ENCODE measurements around the gene SMIM45.

Gene SMIM45

DNA sequence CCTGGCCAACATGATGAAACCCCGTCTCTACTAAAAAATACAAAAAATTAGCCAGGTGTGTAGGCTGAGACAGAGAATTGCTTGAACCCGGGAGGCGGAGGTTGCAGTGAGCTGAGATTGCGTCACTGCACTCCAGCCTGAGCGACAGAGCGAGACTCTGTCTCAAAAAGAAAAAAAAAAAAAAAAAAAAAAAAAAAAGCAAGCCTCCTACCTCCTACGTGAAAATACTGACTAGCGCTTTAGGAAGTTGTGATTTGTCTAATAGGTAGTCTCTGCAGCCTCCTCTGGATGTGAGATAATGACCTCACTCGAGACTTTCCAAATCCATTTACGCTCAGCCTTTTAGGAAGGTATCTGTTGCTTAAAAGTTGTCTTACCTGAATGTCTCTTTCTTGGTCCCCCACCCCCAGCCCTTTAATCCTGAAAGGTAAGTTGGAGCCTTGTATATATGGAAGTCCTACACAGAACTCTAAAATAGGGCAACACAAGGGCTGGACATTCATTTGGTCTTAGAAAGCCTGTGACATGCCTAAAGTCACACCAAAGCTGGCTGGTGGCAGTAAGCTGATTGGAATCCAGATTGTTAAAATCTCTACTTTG lies 22.8 kb downstream of the SMIM45 start:
- DNase-seq: no peak

DNA sequence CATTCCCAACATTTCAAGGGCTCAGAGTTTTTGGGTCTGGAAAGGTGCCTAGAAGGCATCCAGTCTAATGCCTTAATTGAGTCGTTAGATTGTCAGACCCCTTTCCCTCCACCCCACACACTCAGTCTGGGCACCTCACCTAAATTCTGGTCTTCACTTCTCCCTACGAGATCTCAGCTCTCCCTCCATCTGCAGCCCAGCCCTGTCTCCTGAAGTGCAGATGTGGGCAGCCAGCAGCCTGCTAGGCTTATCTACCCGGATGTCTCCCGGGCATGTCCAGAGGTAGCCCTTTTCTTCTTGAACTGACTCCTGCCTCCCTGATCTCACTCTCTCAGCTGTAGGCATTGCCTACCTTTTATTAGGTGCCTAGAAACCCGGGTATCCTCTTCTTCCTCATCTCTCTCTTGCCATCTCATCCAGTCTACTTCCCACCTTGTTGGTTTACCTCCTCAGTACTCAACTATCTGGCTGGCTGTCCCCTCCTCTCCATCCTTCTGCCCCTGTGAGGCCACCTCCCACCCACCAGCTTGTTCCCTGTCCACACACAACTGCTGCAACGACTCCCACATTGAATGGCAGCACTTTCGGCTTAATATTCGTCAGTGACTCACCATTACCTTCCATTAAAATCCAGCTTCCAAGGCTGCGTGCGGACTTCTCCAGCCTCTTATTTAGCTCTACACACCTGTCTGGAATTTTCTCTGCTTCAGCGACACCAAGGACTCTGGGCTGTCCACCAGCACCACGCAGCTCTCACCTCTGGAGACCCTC lies 23.5 kb downstream of the SMIM45 start:
- DNase-seq: no peak

DNA sequence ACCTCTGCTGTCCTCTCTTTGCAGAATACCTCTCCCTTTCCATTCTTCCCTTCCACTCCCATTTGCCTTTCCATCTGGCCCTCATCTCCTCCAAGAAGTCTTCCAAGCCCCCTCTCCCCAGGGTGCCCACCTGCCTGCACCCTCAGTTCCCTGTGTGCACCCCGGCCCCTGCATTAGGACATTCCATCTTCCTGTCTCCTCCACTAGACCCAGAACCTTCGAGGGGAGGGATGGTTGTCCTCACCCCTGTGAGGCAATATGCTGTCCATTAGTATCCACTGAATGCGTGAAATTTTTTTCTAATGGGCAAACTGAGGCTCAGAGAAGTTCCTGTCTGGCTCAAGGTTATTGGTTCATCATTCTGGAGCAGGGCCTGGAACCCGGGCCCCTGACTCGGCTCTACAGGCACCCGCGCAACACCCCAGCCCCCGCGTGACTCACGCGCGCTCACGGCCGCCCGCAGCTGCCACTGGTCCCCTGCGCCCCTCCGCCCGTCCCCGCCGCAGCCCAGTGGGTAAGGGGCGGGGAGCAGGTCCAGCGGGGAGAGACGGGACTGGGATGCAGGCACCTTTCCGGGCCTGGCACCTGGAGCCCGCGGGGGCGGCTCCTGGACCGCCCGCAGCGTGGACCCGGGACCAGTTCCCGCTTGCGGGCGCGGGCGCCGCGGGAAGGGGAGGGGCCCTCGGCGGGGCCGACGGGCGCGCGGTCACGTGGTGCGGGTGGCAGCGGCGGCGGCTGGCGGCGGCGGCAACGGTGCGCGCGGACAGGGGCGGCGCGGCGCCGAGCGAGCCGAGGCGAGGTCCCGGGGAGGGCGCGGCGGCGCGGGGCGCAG lies 24.3 kb downstream of the SMIM45 start:
- no peak for DNase-seq

DNA sequence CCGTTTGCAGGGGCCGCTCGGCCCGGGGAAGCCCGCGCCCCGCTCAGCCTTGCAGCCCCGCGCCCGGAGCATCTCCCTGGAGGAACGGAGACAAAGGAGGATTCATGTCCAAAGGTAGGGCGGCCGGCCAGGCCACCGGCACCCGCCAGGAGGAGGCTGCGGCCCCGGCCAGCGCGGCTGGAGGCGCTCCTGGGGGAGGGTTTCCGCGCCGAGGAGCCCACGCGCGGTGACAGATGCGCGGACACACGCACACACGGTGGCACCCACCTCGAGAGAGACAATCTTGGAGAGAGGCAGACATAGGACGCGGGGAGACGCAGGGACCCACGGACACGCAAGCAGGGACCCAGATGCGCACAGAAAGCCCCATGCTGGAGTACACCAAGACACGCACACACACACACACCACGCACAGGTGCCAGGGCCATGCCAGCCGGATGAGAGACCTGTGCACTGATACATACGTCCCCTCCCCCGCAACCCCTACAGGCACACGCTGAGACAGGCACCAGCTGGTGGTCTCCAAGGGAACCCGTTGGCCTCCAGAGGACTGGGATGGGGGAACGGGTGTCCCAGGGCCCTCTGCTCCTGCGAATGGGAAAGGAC lies 25.1 kb downstream of the SMIM45 start:
- DNase-seq: no peak

DNA sequence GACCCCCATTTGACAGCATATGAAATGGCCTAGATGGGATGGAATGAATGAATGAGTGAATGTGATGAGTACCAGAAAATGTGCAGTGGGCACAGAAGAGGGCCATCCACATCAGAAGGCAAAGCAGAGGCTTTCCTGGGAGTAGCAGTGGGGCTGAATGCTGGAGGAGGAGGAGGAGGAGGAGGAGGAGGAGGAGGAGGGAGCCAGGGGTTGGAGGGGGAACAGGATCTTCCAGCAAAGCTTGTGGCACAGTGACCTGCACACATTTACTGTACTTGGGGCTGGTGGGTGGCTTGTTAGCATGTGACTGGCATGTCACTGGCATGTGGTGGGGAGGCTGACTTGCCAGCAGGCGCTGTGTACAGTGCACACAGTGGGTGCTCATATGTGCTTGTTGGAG lies 26.8 kb downstream of the SMIM45 start:
- DNase-seq: no peak

DNA sequence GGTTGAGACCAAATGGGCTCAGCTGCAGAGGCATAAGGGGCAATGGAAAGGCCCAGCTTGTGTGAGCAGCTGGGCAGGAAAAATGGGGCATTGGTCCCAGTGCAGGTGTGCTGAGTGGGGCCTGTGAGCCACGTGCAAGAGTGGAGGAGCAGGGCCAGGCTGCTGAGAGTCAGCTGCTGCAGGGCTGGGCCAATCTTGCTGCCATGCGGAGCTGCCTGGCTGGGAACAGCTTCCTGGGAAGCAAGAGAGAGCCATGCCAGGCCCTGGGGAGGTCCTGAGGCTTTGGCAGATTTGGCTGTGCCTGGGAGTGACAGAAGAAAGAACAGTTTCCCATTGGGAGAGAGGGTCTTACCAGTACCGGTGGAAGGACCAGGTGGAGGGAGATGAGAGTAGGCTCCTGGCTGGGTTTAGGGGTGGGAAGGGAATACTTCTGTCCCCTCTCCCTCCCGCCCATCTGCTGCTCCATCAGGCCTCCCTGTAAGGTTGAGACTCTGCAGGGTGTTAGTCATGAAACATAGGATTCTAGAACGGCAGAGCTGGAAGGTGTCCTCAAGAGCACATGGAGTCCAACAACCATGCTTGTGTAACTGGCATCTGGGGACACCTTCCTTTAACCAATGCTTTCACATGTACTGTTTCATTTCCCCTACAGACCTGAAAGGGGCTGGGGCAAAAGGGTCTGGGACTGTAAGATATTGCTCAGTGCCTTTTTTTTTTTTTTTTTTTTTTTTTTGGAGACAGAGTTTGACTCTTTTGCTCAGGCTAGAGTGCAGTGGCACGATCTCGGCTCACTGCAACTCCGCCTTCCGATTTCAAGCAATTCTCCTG lies 27.7 kb downstream of the SMIM45 start:
- no peak for DNase-seq

DNA sequence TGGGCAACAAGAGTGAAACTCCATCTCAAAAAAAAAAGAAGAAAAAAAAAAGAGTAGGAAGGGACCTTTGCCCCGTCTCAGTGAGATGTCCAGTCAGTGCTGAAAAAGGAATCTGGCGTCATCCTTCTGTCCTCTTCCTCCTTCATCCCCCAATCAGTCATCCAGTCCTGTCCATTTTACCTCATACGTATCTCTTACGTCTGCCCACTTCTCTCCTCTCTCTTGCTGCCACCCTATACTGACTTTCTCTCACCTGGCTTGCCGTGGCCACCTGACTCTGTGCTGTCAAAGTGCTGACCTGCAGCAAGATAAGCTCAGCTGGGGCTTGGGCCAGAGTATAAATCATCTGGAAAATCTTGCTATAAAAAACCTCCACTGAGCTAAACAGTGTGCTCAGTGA lies 30.9 kb downstream of the SMIM45 start:
- DNase-seq: no peak

DNA sequence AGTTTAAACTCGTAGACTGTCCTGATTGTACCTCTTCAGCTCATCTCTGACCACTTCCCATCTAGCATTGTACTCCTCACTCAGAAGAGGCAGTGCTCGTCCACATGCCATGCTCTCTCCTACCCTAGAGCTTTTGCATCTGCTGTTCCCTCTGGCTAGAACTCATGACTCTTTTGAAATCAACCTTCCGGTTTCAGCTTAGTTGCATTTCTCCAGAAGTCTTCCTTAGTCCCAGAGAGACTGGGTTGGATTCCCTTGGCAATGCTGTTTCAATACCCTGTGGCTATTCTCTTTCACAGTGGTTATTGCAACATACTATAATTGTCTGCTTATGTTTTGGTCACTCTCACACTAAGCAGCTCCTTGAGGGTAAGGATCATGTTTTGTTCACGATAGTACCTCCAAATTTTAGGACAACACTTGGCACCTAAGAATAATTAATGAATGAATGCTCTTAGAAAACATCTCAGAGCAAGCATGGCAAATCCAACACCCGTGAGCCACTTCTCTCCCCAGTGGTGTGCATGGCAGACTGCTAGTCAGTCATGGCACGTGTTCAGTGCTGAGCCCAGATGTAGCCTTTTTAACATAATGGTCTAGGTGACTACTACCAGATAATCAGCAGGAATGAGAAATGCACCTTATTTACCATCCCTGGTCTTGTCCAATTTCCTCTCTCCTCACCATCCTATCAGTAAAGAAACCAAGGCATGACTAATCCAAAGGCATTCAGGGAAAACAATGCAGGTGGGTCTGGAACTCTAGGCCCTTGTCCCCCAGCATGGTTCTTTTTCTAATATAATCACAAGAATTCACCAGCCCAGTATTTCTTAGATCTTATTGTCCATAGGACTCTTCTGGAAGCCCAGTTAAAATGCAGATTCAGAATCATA lies 31.8 kb downstream of the SMIM45 start:
- no peak for DNase-seq

DNA sequence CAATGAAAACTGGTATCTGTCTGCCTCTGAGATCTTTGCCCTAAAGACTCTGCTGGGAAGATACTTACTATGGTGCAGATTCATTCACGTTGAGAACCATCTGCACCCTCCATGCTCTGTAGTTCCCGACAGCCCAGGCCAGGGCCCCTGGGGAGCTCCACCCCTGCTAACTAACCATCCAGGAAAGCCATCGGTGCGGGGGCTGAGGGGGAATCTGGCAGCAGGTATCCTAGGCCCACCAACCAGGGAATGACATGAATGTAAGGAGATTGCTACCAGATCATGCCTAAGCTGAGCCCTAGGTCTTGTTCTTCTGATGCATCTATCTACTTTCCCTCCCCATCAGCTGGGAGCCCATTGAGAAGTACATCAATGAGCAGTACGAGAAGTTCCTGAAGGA lies 35.3 kb downstream of the SMIM45 start:
- DNase-seq: no peak

DNA sequence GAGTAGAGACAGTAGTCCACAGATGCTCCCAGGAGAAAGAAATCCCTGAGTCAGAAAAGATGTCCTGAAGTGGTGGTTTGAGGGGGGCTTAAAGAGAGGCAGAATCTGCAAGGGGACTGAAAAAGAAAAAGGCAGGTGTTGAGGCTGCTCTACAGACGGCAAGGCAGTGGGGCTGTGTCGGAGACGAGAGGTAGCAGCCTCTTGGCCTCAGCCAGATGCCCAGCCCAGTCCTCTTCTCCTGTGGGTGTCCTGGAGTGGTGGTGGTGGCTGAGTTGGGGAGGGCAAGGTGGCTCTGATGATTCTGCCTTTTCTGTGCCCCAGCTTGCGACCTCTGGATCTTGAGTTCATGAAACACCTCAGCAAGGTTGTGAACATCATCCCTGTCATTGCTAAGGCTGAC lies 37.3 kb downstream of the SMIM45 start:
- DNase-seq: no peak

DNA sequence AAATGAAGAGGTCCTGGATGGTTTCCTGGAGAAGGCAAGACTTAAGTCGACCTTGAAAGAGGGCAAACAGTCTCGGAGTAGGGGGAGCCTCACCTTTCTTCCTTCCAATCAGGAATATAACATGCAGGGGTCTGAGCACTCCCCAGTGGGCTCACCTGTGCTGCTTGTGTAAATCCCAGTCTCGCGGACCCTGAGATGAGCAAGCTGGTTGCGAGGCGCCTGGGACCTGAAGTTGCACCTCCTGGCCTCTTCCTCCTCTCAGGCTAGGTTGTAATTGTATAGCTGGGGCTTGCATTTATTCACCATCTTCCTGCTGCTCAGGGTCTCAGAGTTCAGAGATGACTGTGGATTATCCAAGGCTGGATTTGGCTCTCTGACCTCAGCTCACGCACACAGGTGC lies 39.2 kb downstream of the SMIM45 start:
- no peak for DNase-seq

DNA sequence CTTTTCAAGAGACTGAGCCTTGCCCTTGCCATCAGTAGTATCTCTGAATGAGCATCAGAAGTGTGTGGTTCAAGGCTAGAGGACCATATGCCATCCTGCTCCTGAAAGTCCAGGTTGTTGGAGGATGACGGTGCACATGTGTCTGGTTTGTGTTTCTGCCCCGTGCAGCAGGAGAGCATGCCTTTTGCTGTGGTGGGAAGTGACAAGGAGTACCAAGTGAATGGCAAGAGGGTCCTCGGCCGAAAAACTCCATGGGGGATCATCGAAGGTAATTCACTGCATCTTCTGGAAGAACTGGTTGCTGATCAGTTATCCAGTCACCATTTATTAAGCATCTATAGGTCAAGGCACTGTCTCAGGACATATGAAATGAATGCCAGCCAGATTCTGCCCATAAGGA lies 40.5 kb downstream of the SMIM45 start:
- no peak for DNase-seq

DNA sequence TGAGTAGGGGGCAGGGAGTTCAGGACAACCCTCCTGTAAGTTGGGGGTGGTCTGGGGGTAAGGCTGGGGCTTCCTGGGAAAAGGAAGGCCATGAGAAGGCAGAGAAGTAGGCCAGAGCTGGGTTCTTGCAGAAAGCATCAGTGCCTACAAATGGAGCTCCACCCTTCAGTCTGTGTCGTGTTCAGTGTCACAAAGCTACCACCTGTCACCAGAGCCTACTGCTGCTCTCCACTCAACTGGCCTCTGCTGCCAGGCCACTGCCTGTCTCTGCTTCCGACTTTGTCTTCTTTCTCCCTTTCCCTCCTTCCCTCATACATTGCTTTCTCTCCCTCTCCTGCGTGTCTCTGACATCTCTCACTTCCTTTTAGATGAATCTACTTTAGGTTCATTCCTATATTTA lies 43.3 kb downstream of the SMIM45 start:
- no peak for DNase-seq

DNA sequence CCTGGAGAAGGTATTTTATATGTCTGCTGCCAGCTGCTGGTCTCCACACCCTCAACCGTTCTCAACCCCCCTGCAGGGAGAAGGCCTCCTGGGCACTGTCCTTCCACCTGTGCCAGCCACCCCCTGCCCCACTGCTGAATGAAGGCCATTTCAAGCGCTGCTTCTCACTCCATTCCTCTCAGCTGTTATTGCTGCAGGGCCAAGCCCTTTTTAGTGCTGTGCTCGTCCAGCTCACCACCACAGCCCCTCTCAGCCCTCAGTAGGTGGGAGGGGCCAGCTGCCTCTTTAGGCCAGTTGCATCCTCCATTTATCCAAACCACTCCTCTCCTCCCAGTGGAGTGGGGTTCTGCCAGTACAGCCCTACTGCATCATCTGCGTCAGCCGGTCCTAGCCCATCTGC lies 44.9 kb downstream of the SMIM45 start:
- no peak for DNase-seq

DNA sequence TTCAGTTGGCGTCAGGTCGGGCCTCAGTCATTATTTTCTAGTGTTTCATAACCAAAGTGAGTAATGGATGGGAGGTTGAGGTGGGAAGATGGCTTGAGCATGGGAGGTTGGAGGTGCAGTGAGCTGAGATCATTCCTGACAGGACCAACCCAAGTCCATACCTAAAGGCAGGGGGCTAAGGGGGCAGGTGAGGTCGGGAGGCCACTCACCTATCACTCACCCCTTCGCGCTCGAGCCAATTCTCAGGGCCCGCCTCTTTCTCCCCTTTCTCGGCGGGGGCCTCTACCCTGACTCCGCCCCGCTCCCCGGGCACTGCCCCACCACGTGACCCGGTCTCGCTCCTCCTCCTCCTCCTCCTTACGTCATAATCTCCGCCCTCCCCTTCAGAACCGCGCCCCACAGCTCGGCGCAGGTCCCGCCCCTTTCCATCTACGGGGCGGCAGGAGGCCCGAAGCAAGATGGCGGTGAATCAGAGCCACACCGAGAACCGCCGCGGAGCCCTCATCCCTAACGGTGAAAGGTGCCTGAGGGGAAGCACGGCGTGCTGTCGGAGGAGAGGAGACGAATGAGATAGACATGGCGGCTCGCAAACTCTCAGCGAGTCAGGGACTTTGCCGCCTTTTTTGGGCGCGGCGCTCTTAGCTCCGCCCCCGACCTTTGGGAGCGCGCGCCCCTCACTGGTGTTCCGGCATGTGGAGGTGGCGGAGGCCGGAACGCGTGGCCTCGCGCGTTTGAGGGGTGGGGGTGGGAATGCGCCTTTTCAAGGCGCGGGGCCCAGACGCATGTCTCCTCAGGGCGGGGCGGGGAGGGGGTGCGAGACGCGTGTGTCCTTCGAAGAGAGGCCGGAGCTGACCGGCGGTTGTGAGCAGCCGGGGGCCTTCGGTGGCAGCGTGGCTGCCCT lies 46.7 kb downstream of the SMIM45 start, which contains the start of gene WBP2NL:
Gene WBP2NL, plus strand, starts transcription at position 428 of the 901 bp plus-strand sequence. Its CDS starts 31 bp downstream, at position 459.
- peak; percentile 74 for DNase-seq

DNA sequence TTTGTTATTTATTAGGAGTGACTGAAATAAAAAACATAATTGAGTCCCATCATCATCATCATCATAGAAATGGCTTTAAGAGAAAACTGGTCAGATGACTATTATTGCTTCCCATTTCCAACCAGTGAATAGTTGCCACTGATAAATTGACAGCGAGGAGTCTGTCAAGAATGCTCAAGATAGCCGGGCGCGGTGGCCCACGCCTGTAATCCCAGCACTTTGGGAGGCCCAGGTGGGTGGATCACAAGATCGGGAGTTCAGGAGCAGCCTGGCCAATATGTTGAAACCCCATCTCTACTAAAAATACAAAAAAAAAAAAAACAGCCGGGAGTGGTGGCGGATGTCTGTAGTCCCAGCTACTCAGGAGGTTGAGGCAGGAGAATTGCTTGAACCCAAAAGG lies 48.5 kb downstream of the SMIM45 start:
- DNase-seq: no peak

DNA sequence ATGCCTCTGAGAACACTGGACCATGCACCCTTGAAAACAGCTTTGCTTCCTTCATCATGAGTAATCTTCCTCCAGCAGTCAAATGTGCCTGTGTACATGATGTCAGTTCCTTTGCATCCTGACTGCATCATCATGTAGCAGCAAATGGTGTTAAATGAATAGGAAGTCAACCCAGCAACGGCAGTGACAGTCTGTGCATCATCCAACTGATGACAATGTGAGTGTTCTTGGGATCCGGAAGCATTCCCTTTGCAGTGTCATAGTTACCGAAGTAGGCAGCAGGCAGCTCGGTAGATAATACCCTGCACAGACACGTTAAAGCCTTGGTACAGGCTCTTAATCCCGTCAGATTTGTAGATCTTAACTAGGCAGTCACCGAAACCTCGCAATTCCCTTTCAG lies 49.2 kb downstream of the SMIM45 start:
- DNase-seq: peak; percentile 6

DNA sequence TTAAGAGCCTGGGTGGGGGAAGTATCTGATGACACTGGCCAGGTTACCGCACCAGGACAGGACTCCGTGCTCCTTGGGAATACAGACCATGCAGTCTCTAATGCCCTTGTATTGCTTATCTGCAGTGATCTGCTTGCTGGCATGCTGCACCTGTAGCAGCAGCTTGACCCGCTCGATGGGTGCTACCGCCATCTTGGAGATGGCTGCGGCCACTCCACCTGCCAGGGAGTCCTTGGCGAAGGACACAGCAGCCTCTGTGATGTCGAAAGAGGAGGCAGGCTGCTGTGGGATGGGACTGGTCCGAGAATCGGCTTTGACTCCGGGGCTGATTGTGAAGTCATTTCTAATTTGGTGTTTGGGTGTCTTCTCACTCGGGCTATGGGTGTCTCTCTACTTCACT lies 49.8 kb downstream of the SMIM45 start:
- no peak for DNase-seq

DNA sequence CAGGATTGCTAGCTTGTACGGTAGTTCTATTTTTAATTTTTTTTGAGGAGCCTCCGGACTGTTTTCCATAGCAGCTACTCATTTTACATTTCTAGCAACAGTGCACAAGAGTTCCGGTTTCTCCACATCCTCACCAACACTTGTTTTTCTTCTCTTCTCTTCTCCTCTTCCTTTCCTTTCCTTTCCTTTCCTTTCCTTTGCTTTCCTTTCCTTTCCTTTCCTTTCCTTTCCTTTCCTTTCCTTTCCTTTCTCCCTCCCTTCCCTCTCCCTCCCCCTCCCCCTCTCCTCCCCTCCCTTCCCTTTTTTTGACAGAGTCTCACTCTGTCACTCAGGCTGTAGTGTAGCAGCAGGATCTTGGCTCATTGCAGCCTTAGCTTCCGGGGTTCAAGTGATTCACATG lies 56.0 kb downstream of the SMIM45 start:
- no peak for DNase-seq

Measured in NK-92 treated with Interleukin-12 subunit alpha and Interleukin-12 subunit beta, amount 100 ng/mL, for 24 hours (cell line).